CD4-positive, alpha-beta T cell treated with Interleukin-21 for 1 hour (primary cell): ENCODE data around the gene IL1R1.

ENCODE experiments used
- DNase-seq: peaks from one replicate; pipeline ENCODE4 v3.0.0-alpha.2; 2020

The IL1R1 gene

GRCh38 chr2:102141011-102141943, 1.3 kb upstream of the IL1R1 start:
- no peak for DNase-seq

- no peak for DNase-seq
Observed at GRCh38 chr2:102142829-102143449, 393 bp downstream of the IL1R1 start.

GRCh38 chr2:102143450-102143985, 972 bp downstream of the IL1R1 start:
- DNase-seq: no peak

- DNase-seq: no peak
Observed at GRCh38 chr2:102144128-102144527, 1.6 kb downstream of the IL1R1 start.

GRCh38 chr2:102145107-102145506, 2.6 kb downstream of the IL1R1 start:
- DNase-seq: no peak

GRCh38 chr2:102145934-102146333, 3.4 kb downstream of the IL1R1 start:
- DNase-seq: no peak

- no peak for DNase-seq
Observed at GRCh38 chr2:102147935-102148334, 5.4 kb downstream of the IL1R1 start.

- no peak for DNase-seq
Observed at GRCh38 chr2:102149243-102149642, 6.7 kb downstream of the IL1R1 start.

GRCh38 chr2:102149644-102150455, 7.3 kb downstream of the IL1R1 start:
- DNase-seq: no peak

GRCh38 chr2:102154364-102154763, 11.8 kb downstream of the IL1R1 start:
- no peak for DNase-seq

- DNase-seq: no peak
Observed at GRCh38 chr2:102154946-102155702, 12.6 kb downstream of the IL1R1 start.

- no peak for DNase-seq
Observed at GRCh38 chr2:102155703-102156515, 13.4 kb downstream of the IL1R1 start.

GRCh38 chr2:102158011-102158755, 15.6 kb downstream of the IL1R1 start:
- no peak for DNase-seq

- no peak for DNase-seq
Observed at GRCh38 chr2:102159295-102159694, 16.7 kb downstream of the IL1R1 start.

- no peak for DNase-seq
Observed at GRCh38 chr2:102166189-102166845, 23.8 kb downstream of the IL1R1 start.

GRCh38 chr2:102168026-102168771, 25.7 kb downstream of the IL1R1 start:
- no peak for DNase-seq

GRCh38 chr2:102171946-102172345, 29.4 kb downstream of the IL1R1 start:
- DNase-seq: no peak

GRCh38 chr2:102172745-102173144, 30.2 kb downstream of the IL1R1 start:
- DNase-seq: no peak

GRCh38 chr2:102176172-102176571, 33.6 kb downstream of the IL1R1 start:
- no peak for DNase-seq
